GM21825 (cell line): Measurements from ENCODE around the gene OXER1.

Experiments used
- ATAC-seq: cut with Tn5 transposase; IDR thresholded peaks from one replicate; pipeline ENCODE4 v1.9.1; 2021; ENCODE audit warnings: mild to moderate bottlenecking, moderate library complexity; ENCODE audit not compliant: unreplicated experiment

Gene OXER1

GRCh38 chr2:42764096-42764495 lies at the start of gene OXER1:
Gene OXER1 (minus strand): TSS chr2:42764135. CDS start chr2:42764062, 73 bp downstream.
- no peak for ATAC-seq

DNA sequence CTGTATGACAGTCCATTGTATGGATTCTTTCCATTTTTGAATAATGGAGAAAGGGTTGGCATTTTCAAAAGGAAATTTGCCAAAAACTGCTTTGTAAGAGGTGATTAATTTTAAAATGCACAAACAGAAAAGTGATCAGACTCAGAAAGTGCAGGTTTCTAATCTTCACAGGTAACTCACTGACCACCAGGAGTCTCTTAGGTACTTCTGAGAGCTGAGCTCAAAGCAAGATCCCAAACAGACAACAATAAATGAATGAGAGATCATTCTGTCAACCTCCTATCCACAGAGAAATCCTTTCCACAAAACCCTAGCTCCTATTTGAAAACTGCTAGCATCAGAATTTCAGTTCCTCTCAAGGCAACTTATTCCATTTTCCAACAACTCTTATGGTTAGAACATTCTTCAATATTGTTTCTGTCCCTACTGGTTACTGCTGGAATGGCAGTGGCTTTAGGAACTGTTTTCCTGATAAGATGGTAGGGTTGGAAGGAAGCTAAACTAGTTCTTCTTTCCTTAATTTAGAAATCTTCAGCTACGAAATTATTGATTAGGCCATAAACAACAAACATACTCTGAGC lies 49.1 kb upstream of the OXER1 start:
- no peak for ATAC-seq

- ATAC-seq, result peak; percentile 3
Observed at GRCh38 chr2:42810971-42811811, 47.3 kb upstream of the OXER1 start.

DNA sequence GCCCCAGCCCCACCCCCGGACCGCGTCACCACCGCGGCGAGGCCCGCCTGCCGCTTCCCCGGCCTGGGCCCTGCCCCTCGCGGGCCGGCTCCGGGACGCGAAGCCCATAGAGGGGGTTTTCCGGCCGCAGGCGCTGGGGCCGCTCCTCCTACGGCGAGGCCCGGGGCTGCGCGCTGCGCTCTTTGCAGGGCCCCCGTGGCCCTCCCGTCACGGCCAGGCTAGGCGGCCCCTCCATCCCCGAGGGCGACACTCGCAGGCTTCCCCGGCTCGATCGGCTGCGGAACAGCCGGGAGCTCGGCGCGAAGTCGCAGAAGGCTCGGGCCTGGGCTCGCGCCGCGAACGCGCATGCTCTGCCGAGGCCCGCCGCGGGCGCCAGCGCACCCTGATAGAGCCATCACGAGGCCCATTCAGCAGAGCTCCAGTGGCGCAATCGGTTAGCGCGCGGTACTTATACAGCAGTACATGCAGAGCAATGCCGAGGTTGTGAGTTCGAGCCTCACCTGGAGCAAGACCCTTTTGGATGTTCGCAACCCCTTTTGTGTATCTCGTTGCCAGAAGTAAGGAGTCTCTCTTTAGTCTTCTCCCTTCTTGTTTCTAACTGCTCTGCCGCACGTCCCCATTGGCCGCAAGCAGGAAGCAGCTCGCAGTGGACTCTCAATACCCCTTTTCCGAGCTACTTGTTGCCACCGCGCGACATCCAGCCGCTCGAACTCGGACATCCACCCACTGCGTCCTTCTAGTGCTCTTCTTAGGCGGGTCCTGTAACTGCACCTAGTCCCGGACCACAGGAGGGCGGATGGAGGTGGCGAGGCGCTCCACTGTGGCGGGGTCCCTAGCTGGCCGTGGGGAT lies 46.4 kb upstream of the OXER1 start:
- peak; percentile 76 for ATAC-seq

GRCh38 chr2:42809819-42810120 lies 45.8 kb upstream of the OXER1 start:
- peak; percentile 47 for ATAC-seq

DNA sequence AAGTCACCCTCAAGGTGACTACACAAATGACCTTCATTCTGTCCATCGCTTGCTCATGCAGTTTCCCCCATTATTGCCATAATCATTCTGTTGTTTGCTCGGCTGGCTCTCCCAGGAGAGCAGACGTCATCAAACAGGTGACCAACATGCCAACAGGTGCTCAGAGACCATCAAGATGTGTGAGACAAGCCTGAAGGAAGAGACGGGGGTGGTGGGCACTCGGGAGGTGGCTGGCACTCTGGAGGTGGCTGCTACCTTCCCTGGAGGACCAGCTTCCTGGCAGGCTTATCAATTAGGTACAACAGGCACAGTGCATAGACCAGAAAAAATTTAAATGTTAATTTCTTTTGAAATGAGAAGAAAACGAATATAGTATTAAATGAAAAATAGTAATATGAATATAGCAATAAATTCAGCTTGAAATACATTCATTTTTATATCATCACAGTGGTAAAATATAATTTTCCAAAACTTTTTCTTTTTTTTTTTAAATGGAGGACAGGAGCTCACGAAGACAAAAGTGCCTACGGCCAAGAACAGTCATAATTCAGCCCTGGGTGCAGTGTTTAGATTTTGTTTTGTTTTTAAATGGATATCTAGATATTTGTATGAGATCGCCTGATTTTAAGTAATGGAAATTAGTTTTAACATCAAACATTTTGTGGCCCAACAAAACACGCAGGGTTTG lies 45.3 kb upstream of the OXER1 start:
- no peak for ATAC-seq

DNA sequence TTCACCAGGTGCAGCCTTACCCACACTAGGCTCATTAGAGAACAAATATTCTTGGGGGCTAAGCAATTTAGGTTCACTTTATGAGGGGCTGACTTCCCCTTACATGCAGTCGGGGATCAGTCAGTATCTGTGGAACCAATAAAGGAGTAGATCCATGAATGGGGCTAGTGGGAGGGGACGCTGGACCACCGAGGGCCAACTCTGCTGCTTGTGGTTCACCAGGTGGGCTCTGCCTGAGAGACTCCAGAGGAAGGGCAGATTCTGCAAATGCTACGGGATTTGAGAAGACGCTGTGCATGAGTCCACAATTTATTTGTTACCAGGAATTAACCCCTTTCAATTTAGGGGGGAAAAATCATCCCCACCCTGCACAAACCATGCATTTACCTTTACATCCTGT lies 44.4 kb upstream of the OXER1 start:
- ATAC-seq, result no peak

DNA sequence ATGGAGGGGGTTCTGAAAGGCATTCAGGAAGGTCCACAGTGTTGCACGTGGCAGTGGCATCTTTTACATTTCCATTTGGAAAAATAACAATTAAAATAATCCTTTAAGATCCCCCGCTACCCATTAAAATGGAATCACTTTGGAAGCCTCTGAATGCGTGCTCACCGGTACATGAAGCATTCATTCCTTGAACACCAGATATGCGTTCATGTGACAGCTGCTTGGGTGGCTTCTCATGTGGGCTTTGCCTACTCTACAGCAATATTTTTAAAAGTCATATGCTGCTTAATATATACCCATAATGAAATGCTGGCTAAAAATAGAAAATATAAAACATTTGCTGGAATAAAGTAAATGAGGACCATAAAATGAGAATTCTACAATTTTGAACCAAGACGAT lies 42.9 kb upstream of the OXER1 start:
- ATAC-seq, result no peak

DNA sequence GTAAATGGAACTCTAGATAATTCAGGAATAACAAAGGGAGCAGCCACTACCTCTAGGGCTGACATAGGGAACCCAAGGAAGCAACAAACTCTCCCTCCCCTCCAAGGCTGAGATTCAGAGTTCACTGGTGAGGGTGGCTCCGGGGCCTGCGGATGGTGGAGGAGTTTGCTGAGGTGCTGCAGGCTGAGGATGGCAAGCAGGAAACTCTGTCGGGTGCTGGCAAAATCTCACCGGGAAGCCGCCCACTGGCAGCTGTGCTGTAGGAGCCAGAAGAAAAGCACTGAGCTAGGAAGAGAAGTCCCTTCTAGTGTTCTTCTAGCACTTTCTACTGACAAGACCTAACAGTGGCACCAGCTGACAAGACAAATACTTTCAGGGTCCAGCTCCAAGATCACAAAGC lies 41.0 kb upstream of the OXER1 start:
- no peak for ATAC-seq

- no peak for ATAC-seq
Observed at GRCh38 chr2:42804338-42804737, 40.4 kb upstream of the OXER1 start.

DNA sequence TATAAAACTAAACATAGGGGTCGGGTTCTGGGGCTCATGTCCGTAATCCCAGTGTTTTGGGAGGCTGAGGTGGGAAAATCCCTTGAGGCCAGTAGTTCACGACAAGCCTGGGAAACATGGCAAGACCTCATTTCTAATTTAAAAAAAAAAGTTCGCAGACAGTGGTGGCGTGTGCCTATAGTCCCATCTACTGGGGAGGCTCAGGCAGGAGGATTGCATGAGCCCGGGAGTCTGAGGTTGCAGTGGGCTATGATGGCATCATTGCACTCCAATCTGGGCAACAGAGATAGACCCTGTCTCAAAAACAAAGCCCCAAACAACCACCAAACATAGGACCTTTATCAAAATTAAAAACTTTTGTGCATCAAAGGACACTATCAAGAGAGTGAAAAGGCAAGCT lies 38.2 kb upstream of the OXER1 start:
- no peak for ATAC-seq

DNA sequence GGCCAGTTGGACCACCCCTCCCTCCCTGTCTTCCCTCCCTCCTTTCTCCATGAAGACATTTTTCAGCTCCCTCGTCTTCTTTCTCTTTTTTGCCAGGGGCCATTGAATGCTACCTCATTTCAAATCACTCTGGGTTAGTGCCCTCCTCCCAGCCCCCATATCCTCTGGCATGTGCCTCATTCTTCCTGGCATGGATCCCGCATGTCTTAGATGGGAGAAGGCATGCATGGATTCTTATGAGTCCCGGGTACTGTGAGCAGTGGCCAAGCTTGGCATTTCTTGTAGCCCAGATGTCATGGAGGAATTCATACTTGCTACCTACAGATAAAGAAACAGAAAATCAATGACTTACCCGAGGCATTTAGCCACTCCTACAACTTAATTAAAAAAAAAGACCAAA lies 37.4 kb upstream of the OXER1 start:
- ATAC-seq, result no peak

DNA sequence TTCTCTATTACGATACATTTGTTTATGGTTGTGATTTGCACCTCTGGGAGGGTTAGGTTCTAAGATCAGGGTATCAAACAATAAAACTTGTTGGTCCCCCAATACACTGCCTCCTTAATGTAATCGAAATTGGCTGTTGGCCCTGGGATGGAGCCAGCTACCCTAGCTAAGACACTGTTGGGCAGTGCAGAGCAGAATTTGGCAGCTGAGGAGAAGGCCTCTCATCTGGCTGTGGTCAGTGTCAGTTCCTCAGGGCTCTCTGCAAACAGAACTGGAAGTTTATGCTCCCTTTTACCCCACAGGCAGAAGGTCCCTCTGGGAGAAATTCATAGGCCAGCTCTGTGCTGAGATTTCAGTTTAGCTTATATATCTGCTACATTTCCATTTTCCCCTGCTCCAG lies 37.0 kb upstream of the OXER1 start:
- ATAC-seq, result no peak

DNA sequence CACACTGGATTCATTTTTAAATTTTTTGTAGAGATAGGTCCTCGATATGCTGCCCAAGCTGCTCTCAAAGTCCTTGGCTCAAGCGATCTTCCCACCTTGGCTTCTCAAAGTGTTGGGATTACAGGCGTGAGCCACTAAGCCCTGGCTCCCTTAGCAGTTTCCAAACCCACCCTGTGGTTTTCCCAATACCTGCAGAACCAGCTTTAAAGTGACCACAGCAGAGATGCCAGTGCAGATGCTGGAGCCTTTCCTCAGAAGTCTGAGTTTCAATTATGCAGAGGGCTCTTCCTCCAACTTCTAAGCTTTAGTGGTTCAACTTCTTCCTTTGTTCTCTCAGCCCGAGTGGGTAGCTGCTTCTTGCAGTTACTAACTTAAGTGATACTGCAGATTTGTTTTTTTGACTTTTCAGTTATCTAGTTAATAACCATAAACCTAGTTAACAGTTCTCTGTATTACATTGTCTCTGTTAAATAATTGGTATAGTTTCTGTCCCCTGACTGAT lies 36.6 kb upstream of the OXER1 start:
- no peak for ATAC-seq

- no peak for ATAC-seq
Observed at GRCh38 chr2:42799881-42800280, 35.9 kb upstream of the OXER1 start.

GRCh38 chr2:42797281-42797680 lies 33.3 kb upstream of the OXER1 start:
- ATAC-seq, result no peak

- no peak for ATAC-seq
Observed at GRCh38 chr2:42796427-42797248, 32.7 kb upstream of the OXER1 start.

- ATAC-seq, result peak; percentile 47
Observed at GRCh38 chr2:42795841-42796301, 31.9 kb upstream of the OXER1 start.

- no peak for ATAC-seq
Observed at GRCh38 chr2:42795275-42795674, 31.3 kb upstream of the OXER1 start.
